HepG2 (cell line): ENCODE results near the gene TCF7L2.

Source experiments
- MLX ChIP-seq: IDR thresholded peaks from 2 replicates; pipeline ENCODE4 v1.6.1; 2016
- ZBTB26 ChIP-seq: IDR thresholded peaks from 2 replicates; pipeline ENCODE4 v1.6.1; 2016; ENCODE audit warnings: missing compliant biosample characterization, missing genetic modification reagents, borderline replicate concordance
- ZBTB7A ChIP-seq: sonication (generic); formaldehyde crosslinking; IDR thresholded peaks from 2 replicates; pipeline ENCODE4 v1.8.0; 2022; ENCODE audit warnings: mild to moderate bottlenecking, missing genetic modification reagents
- ZNF629 ChIP-seq: sonication (generic); formaldehyde crosslinking; conservative IDR thresholded peaks from 2 replicates; pipeline ENCODE4 v1.5.0; 2020; ENCODE audit warnings: missing genetic modification reagents
- TF ChIP-seq, protein P1 (sequence below): sonication (generic); formaldehyde crosslinking; IDR thresholded peaks from 2 replicates; pipeline ENCODE4 v1.5.0; 2020; ENCODE audit warnings: mild to moderate bottlenecking, missing genetic modification reagents, moderate library complexity

DNA sequence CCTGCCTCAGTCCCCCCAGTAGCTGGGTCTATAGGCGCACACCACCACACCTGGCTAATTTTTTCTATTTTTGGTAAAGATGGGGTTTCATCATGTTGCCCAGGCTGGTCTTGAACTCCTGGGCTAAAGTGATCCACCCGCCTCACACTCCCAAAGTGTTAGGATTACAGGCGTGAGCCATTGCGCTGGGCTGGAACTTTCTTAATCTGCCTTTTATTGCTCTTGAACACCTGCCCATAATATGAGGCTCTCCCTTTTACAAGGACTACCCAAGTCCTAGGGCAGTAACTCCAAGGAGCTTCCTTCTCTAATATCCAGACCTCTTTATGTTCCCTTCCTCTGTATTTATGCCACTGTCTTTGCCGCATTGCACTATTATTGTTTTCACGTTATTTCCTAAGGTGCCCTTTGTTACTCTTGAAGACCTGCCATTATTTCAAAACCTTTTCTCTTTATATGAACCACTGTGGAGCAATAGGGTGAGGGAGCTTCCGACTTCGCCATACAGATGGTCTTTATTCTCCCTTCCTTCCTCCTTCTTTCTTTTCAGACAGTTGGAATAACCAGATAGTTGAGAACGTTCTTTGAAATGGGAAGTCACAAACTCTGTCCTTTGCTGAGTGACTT, 36.3 kb upstream of the TCF7L2 start:
- no peak for TF ChIP-seq ZBTB7A (CRISPR knock-in tag)
- TF ChIP-seq ZBTB26 (CRISPR knock-in tag): no peak
- no peak for TF ChIP-seq MLX (CRISPR knock-in tag)
- TF ChIP-seq, protein P1, sequence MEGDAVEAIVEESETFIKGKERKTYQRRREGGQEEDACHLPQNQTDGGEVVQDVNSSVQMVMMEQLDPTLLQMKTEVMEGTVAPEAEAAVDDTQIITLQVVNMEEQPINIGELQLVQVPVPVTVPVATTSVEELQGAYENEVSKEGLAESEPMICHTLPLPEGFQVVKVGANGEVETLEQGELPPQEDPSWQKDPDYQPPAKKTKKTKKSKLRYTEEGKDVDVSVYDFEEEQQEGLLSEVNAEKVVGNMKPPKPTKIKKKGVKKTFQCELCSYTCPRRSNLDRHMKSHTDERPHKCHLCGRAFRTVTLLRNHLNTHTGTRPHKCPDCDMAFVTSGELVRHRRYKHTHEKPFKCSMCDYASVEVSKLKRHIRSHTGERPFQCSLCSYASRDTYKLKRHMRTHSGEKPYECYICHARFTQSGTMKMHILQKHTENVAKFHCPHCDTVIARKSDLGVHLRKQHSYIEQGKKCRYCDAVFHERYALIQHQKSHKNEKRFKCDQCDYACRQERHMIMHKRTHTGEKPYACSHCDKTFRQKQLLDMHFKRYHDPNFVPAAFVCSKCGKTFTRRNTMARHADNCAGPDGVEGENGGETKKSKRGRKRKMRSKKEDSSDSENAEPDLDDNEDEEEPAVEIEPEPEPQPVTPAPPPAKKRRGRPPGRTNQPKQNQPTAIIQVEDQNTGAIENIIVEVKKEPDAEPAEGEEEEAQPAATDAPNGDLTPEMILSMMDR: no peak
- no peak for TF ChIP-seq ZNF629 (CRISPR knock-in tag)
